Skeletal muscle tissue (tissue), 4 donors: ENCODE results near the gene DVL2. TPM values are rescaled to one million over a fixed set of nuclear protein-coding genes. Genes with fewer than 3 reads are reported as not detected.

Experiments
- H3K27ac ChIP-seq: one replicate; pipeline ENCODE4 v1.7.0; 2013; ENCODE audit warnings: mild to moderate bottlenecking, low read depth, low read length, inconsistent platforms
- H3K27me3 ChIP-seq, 3 donors: one replicate each; pipeline ENCODE4 v1.7.0; 2013; ENCODE audit warnings: low read length in 3 of 3; ENCODE audit not compliant: control insufficient read depth in 3 of 3, insufficient read depth in 3 of 3
- H3K36me3 ChIP-seq, 3 donors: one replicate each; pipeline ENCODE4 v1.7.0; 2013; ENCODE audit warnings: low read length in 3 of 3; ENCODE audit not compliant: control insufficient read depth in 3 of 3, insufficient read depth in 3 of 3
- H3K4me1 ChIP-seq, 3 donors: one replicate each; pipeline ENCODE4 v1.7.0; 2013; ENCODE audit warnings: low read length in 3 of 3, mild to moderate bottlenecking in 3 of 3; ENCODE audit not compliant: control insufficient read depth in 3 of 3, insufficient read depth in 3 of 3
- H3K4me3 ChIP-seq, 3 donors: one replicate each; pipeline ENCODE4 v1.7.0; 2013; ENCODE audit warnings: low read length in 3 of 3
- H3K9ac ChIP-seq, 3 donors: one replicate each; pipeline ENCODE4 v1.7.0; 2013; ENCODE audit warnings: low read length in 3 of 3, mild to moderate bottlenecking in 3 of 3, moderate library complexity in 2 of 3, low read depth in 1 of 3
- H3K9me3 ChIP-seq, 3 donors: one replicate each; pipeline ENCODE4 v1.7.0; 2013; ENCODE audit warnings: low read length in 3 of 3; ENCODE audit not compliant: control insufficient read depth in 3 of 3
- total RNA-seq: library from RNA; depleted of rRNA; stranded (reverse); fragments of >200 nt; gene quantifications from one replicate; pipeline ENCODE4 v1.2.3, GENCODE V29; 2014
- donor health status: Osteomylitis.

The DVL2 gene
- total RNA-seq, 1 donor from 2014 or later: 63.2 TPM

GRCh38 chr17:7229504-7229903 lies 4.8 kb downstream of the DVL2 start:
- H3K4me3 ChIP-seq: no peak overlapping the region
- no peak overlapping the region for H3K9ac ChIP-seq
- peaks cover 13 to 29% (median 20%) of the 10 kb centered on the region in 3 donors for H3K4me1 ChIP-seq
- no peak overlapping the region for H3K27ac ChIP-seq
- no peaks in the 10 kb centered on the region for H3K9me3 ChIP-seq
- H3K27me3 ChIP-seq: no peaks in the 10 kb centered on the region
- peaks cover 46 to 54% (median 54%) of the 10 kb centered on the region in 3 donors for H3K36me3 ChIP-seq

- H3K27me3 ChIP-seq: no peaks in the 10 kb centered on the region
- peaks cover 18 to 33% (median 23%) of the 10 kb centered on the region in 3 donors for H3K4me1 ChIP-seq
- peaks cover 50 to 59% (median 59%) of the 10 kb centered on the region in 3 donors for H3K36me3 ChIP-seq
- H3K9me3 ChIP-seq: no peaks in the 10 kb centered on the region
- H3K9ac ChIP-seq: no peak overlapping the region
- no peak overlapping the region for H3K27ac ChIP-seq
- H3K4me3 ChIP-seq: no peak overlapping the region
These were observed 5.4 kb downstream of the DVL2 start for GRCh38 chr17:7228920-7229319.

GRCh38 chr17:7226721-7227710 lies 7.3 kb downstream of the DVL2 start:
- Histone ChIP-seq H3K9me3 (no peaks in the 10 kb centered on the region), H3K9ac (no peak overlapping the region), H3K4me1 (peaks cover 24 to 33% (median 26%) of the 10 kb centered on the region in 3 donors), H3K4me3 (no peak overlapping the region), H3K36me3 (peaks cover 69 to 78% (median 77%) of the 10 kb centered on the region in 3 donors), H3K27me3 (no peaks in the 10 kb centered on the region), H3K27ac (no peak overlapping the region)

GRCh38 chr17:7225711-7226331 lies 8.5 kb downstream of the DVL2 start:
- Histone ChIP-seq H3K9ac (no peak overlapping the region), H3K4me3 (no peak overlapping the region), H3K27me3 (no peaks in the 10 kb centered on the region), H3K9me3 (no peaks in the 10 kb centered on the region), H3K36me3 (peaks cover 81 to 90% (median 88%) of the 10 kb centered on the region in 3 donors), H3K4me1 (peaks cover 36 to 40% (median 38%) of the 10 kb centered on the region in 3 donors), H3K27ac (no peak overlapping the region)

- Histone ChIP-seq H3K9me3 (no peaks in the 10 kb centered on the region), H3K36me3 (peaks cover 77 to 85% (median 79%) of the 10 kb centered on the region in 3 donors), H3K4me3 (no peak overlapping the region), H3K27ac (no peak overlapping the region), H3K27me3 (no peaks in the 10 kb centered on the region), H3K4me1 (peaks cover 43 to 48% (median 45%) of the 10 kb centered on the region in 3 donors), H3K9ac (peak overlapping the region in 1 of 3 donors; percentile 45)
These were observed 9.6 kb downstream of the DVL2 start for GRCh38 chr17:7224661-7225111.

- no peak overlapping the region for H3K4me3 ChIP-seq
- H3K27ac ChIP-seq: no peak overlapping the region
- H3K9me3 ChIP-seq: no peaks in the 10 kb centered on the region
- H3K27me3 ChIP-seq: no peaks in the 10 kb centered on the region
- peaks cover 71 to 79% (median 73%) of the 10 kb centered on the region in 3 donors for H3K36me3 ChIP-seq
- H3K9ac ChIP-seq: peak overlapping the region in 2 of 3 donors; percentile 45 to 51
- H3K4me1 ChIP-seq: peaks cover 48 to 53% (median 50%) of the 10 kb centered on the region in 3 donors
These were observed 10.2 kb downstream of the DVL2 start for GRCh38 chr17:7224110-7224509.

- Histone ChIP-seq H3K27ac (no peak overlapping the region), H3K4me1 (peaks cover 54 to 58% (median 55%) of the 10 kb centered on the region in 3 donors), H3K9me3 (no peaks in the 10 kb centered on the region), H3K36me3 (peaks cover 67 to 73% (median 70%) of the 10 kb centered on the region in 3 donors), H3K9ac (peak overlapping the region in 2 of 3 donors; percentile 40 to 51), H3K4me3 (no peak overlapping the region), H3K27me3 (no peaks in the 10 kb centered on the region)
These were observed 10.9 kb downstream of the DVL2 start for GRCh38 chr17:7223375-7223774.

- Histone ChIP-seq H3K36me3 (peaks cover 63 to 70% (median 69%) of the 10 kb centered on the region in 3 donors), H3K4me3 (no peak overlapping the region), H3K27ac (no peak overlapping the region), H3K9me3 (no peaks in the 10 kb centered on the region), H3K27me3 (no peaks in the 10 kb centered on the region), H3K9ac (no peak overlapping the region), H3K4me1 (peaks cover 58 to 63% (median 60%) of the 10 kb centered on the region in 3 donors)
These were observed 11.4 kb downstream of the DVL2 start for GRCh38 chr17:7222972-7223292.

GRCh38 chr17:7222093-7222971 lies 12.0 kb downstream of the DVL2 start:
- Histone ChIP-seq H3K9me3 (no peaks in the 10 kb centered on the region), H3K27ac (peak overlapping the region; percentile 16), H3K4me3 (peak overlapping the region in 1 of 3 donors; percentile 29), H3K4me1 (peaks cover 62 to 67% (median 64%) of the 10 kb centered on the region in 3 donors), H3K27me3 (no peaks in the 10 kb centered on the region), H3K36me3 (peaks cover 57 to 67% (median 64%) of the 10 kb centered on the region in 3 donors), H3K9ac (peak overlapping the region in 1 of 3 donors; percentile 96)
